Measurements from ENCODE around the gene ZSWIM8.

Gene ZSWIM8

DNA sequence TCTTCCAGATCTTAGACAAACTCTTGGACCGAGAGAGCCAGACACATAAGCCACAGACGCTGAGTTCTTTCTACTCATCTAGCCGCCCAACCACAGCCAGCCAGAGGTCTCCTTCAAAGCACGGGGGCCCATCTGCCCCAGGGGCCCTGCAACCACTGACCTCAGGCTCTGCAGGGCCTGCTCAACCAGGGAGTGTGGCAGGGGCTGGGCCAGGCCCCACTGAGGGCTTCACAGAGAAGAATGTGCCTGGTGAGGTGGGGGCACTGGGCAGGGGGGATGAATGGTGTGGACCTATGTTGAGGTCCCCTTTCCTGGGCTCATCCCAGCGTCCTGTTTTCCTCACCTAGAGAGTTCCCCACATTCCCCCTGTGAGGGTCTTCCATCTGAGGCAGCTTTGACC, 11.4 kb downstream of the ZSWIM8 start:
- TF ChIP-seq, protein P1, sequence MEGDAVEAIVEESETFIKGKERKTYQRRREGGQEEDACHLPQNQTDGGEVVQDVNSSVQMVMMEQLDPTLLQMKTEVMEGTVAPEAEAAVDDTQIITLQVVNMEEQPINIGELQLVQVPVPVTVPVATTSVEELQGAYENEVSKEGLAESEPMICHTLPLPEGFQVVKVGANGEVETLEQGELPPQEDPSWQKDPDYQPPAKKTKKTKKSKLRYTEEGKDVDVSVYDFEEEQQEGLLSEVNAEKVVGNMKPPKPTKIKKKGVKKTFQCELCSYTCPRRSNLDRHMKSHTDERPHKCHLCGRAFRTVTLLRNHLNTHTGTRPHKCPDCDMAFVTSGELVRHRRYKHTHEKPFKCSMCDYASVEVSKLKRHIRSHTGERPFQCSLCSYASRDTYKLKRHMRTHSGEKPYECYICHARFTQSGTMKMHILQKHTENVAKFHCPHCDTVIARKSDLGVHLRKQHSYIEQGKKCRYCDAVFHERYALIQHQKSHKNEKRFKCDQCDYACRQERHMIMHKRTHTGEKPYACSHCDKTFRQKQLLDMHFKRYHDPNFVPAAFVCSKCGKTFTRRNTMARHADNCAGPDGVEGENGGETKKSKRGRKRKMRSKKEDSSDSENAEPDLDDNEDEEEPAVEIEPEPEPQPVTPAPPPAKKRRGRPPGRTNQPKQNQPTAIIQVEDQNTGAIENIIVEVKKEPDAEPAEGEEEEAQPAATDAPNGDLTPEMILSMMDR (IDR thresholded peaks at IDR 0.05) = no peak

DNA sequence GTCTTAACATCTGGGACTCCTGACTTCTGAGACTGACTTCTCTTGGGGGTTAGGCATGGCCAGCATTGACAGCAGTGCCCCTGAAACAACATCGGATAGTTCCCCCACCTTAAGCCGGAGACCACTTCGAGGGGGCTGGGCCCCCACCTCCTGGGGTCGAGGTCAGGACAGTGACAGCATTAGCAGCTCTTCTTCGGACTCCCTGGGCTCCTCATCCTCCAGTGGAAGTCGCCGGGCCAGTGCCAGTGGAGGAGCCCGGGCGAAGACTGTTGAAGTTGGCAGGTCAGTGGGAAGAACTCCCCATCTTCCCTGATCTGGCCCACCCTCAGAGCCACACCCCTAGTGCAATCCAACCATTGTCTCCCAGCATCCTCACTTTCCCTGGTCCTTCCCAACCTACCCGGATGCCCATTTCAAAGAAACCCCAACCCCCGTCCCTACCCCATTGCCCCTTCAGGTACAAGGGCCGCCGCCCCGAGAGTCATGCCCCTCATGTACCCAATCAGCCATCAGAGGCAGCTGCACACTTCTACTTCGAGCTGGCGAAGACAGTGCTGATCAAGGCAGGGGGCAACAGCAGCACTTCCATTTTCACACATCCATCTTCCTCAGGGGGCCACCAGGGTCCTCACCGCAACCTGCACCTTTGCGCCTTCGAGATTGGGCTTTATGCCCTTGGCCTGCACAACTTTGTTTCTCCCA, 12.1 kb downstream of the ZSWIM8 start:
- TF ChIP-seq, protein P1 (IDR thresholded peaks at IDR 0.05) = no peak

DNA sequence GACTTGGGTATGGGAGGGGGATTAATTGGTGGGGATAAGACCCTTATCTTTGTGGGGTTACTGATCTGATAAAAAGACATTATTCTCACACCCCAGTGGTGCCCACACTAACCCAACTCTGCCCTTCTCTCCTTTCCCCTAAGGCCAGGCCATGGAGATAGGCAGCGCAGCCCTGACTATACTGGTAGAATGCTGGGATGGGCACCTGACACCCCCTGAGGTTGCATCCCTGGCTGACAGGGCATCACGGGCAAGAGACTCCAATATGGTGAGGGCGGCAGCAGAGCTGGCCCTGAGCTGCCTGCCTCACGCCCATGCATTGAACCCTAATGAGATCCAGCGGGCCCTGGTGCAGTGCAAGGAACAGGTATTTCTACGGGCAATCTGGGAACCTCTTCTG, 12.7 kb downstream of the ZSWIM8 start:
- TF ChIP-seq, protein P1 (IDR thresholded peaks at IDR 0.05) = no peak

DNA sequence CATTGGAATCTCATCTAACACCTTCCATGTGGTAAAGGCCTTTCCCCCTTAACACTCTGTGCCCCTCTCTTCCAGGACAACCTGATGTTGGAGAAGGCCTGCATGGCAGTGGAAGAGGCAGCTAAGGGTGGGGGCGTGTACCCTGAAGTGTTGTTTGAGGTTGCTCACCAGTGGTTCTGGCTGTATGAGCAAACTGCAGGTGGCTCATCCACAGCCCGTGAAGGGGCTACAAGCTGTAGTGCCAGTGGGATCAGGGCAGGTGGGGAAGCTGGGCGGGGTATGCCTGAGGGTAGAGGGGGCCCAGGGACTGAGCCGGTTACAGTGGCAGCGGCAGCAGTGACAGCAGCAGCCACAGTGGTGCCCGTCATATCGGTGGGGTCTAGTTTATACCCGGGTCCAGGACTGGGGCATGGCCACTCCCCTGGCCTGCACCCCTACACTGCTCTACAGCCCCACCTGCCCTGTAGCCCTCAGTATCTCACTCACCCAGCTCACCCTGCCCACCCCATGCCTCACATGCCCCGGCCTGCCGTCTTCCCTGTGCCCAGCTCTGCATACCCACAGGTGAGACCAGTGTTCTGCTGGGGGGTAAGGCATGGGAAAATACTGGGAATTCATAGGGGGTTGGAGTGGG, 13.6 kb downstream of the ZSWIM8 start:
- TF ChIP-seq, protein P1 (IDR thresholded peaks at IDR 0.05) = no peak

DNA sequence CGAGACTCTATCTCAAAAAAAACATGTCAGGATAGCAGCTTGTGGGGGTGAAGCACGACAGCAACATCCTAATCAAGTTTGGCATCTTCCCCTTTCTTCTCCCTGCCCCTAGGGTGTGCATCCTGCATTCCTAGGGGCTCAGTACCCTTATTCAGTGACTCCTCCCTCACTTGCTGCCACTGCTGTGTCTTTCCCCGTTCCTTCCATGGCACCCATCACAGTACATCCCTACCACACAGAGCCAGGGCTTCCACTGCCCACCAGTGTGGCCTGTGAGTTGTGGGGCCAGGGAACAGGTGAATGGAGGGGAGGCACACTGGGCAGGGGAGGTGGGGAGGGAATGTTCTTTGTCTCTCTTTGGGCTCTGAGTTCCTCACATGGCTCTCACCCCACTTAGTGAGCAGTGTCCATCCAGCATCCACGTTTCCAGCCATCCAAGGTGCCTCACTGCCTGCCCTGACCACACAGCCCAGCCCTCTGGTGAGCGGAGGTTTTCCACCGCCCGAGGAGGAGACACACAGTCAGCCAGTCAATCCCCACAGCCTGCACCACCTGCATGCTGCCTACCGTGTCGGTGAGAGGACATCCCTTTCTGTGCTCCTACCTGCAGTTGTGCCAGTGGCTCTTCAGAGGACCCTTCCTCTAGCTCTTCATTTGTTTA, 14.6 kb downstream of the ZSWIM8 start:
- TF ChIP-seq, protein P1 (IDR thresholded peaks at IDR 0.05) = no peak

DNA sequence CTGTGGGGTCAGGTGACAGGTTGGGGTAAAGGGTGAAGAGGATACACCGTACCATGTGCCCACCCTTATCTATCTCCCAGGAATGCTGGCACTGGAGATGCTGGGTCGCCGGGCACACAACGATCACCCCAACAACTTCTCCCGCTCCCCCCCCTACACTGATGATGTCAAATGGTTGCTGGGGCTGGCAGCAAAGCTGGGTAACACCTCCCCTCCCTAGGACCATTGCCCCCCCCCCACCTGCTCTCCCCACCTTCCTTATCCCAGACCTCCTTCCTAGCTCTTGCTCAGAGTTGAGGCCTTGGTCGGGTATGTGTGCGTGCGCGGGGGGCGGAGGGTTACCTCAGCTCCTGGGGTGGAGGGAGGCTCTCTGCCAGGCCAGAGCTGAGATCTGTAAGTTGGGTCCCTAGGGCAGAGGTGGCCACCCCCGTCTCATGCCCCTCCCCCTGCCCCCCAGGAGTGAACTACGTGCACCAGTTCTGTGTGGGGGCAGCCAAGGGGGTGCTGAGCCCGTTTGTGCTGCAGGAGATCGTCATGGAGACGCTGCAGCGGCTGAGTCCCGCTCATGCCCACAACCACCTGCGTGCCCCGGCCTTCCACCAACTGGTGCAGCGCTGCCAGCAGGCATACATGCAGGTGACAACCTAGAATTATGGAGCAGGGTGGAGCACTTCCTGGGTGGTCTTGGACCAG, 15.3 kb downstream of the ZSWIM8 start:
- TF ChIP-seq, protein P1 (IDR thresholded peaks at IDR 0.05) = no peak

DNA sequence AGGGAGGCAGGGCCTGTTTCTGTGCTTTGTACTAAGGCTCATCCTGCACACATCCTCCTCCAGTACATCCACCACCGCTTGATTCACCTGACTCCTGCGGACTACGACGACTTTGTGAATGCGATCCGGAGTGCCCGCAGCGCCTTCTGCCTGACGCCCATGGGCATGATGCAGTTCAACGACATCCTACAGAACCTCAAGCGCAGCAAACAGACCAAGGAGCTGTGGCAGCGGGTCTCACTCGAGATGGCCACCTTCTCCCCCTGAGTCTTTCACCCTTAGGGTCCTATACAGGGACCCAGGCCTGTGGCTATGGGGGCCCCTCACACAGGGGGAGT, 15.8 kb downstream of the ZSWIM8 start:
- TF ChIP-seq, protein P1 (IDR thresholded peaks at IDR 0.05) = no peak

All from LNCAP (cell line).